GM12873 (cell line): ENCODE results near the gene GKN2.

Experiments used
- CTCF ChIP-seq: IDR thresholded peaks from 2 replicates; pipeline ENCODE4 v1.5.1; 2012; ENCODE audit warnings: low read depth, mild to moderate bottlenecking, moderate library complexity, low read length, control low read depth; ENCODE audit not compliant: insufficient read depth; ENCODE audit errors: missing control alignments

The GKN2 gene

GRCh38 chr2:68921646-68922045 is 31.0 kb downstream of the GKN2 start:
- TF ChIP-seq CTCF, result no peak

GRCh38 chr2:68920481-68921170 is 32.1 kb downstream of the GKN2 start:
- no peak for TF ChIP-seq CTCF

- TF ChIP-seq CTCF, result no peak
These were observed 34.2 kb downstream of the GKN2 start for GRCh38 chr2:68918497-68918896.

GRCh38 chr2:68917034-68917718 is 35.5 kb downstream of the GKN2 start:
- TF ChIP-seq CTCF, result no peak

GRCh38 chr2:68916226-68916625 is 36.5 kb downstream of the GKN2 start:
- no peak for TF ChIP-seq CTCF

- no peak for TF ChIP-seq CTCF
These were observed 37.3 kb downstream of the GKN2 start for GRCh38 chr2:68915393-68915792.

- no peak for TF ChIP-seq CTCF
These were observed 39.3 kb downstream of the GKN2 start for GRCh38 chr2:68913359-68913758.
